Measurements from ENCODE around the gene HOPX. TPM values are rescaled to one million over a fixed set of nuclear protein-coding genes. Genes with fewer than 3 reads are reported as not detected.
"Not testable (repeated sequence)": the region's sequence is repeated elsewhere in the genome, so short reads cannot be mapped to it uniquely, and the experiment has no call there.

HOPX gene
- 1 to 10 TPM; 3.5 to 6.8 TPM for total RNA-seq
- polyA plus RNA-seq, result 10 to 100 TPM in 1 of 2 donors, under 1 TPM in 1; 0.51 to 20.4 TPM
- long read RNA-seq, donor 1, transcript HOPX-201 (3 exons, 1,129 nt), result major isoform, 10 of 16 reads
- long read RNA-seq, donor 1, partial matches to known transcripts, result 0 of 16 reads
- long read RNA-seq, donor 1, other reads (novel, unspliced or antisense), result 0 of 16 reads
- long read RNA-seq, donor 2, partial matches to known transcripts, result 0 of 3 reads
- long read RNA-seq, donor 2, other reads (novel, unspliced or antisense), result 0 of 3 reads

- ATAC-seq (ENCODE audit: low FRiP score), result no peak
Observed at GRCh38 chr4:56681158-56681852, at the start of gene HOPX. HOPX (minus strand) TSS chr4:56681296; CDS start chr4:56657816, 23,480 bp downstream.

DNA sequence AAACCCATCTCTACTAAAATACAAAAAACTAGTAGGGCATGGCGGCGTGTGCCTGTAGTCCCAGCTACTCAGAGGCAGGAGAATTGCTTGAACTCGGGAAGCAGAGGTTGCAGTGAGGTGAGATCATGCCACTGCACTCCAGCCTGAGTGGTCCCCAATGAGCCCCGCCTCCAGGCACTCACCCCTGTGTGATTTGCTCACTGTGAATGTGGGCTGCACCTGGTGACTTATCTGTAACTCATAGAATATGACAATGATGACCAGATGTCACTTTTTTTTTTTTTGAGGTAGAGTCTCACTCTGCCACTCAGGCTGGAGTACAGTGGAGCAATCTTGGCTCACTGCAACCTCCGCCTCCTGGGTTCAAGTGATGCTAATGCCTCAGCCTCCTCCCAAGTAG lies 49.0 kb upstream of the HOPX start:
- intact Hi-C loops (cut with DNase I), result no loop called here
- no peak for ATAC-seq (ENCODE audit: low FRiP score)
- H3K27me3 ChIP-seq (ENCODE audit: control insufficient read depth in 1 of 2, insufficient read depth in 2 of 2, low read length in 1 of 2), result no peaks in the 10 kb centered on the region

More at GRCh38 chr4:56681158-56681852, at the start of gene HOPX:
- H3K9me3 ChIP-seq (ENCODE audit: control insufficient read depth, low read length), result no peaks in the 10 kb centered on the region
- no peak within 1 kb of the TSS for H3K27ac ChIP-seq (ENCODE audit: low read depth in 1 of 2, low read length in 2 of 2)
- 13 to 16% methylated on average over 18 of the region's 18 CpGs for WGBS, 2 donors
- H3K27me3 ChIP-seq (ENCODE audit: control insufficient read depth in 1 of 2, insufficient read depth in 2 of 2, low read length in 1 of 2), result no peaks in the 10 kb centered on the region
- H3K4me3 ChIP-seq (ENCODE audit: low read length in 2 of 2), result no peak within 1 kb of the TSS
- DNase-seq, result no peak
- no peaks in the 10 kb centered on the region for H3K4me1 ChIP-seq (ENCODE audit: control insufficient read depth in 1 of 2, insufficient read depth in 2 of 2, low read length in 2 of 2)
- H3K36me3 ChIP-seq (ENCODE audit: control insufficient read depth in 1 of 2, insufficient read depth in 2 of 2, low read length in 1 of 2), result no peaks in the 10 kb centered on the region
- intact Hi-C loops (cut with DNase I), result no loop called here

DNA sequence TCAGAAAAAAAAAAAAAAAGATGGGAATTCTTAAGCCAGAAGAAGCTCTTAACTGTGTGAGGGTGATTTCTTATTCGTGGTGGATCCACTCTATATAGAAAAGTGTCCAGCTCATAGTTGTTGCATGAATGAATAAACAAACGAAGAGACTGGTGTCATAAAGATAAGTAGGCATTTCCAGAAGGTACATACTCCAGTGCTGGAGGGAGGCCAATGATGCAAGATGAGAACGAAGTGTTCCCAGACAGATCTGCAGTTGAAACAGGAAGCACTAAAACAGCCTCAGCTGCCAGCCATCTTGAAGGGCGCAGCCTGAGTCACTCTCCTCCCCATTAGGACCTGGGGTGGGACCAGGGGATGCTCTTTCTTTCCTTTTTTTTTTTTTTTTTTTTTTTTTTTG lies 47.4 kb upstream of the HOPX start:
- no peak for ATAC-seq (ENCODE audit: low FRiP score)
- Histone ChIP-seq H3K4me1 (ENCODE audit: control insufficient read depth in 1 of 2, insufficient read depth in 2 of 2, low read length in 2 of 2) (no peaks in the 10 kb centered on the region), H3K9me3 (ENCODE audit: control insufficient read depth, low read length) (no peaks in the 10 kb centered on the region), H3K27me3 (ENCODE audit: control insufficient read depth in 1 of 2, insufficient read depth in 2 of 2, low read length in 1 of 2) (no peaks in the 10 kb centered on the region), H3K36me3 (ENCODE audit: control insufficient read depth in 1 of 2, insufficient read depth in 2 of 2, low read length in 1 of 2) (no peaks in the 10 kb centered on the region), H3K4me3 (ENCODE audit: low read length in 2 of 2) (no peak overlapping the region), H3K27ac (ENCODE audit: low read depth in 1 of 2, low read length in 2 of 2) (no peak overlapping the region)
- intact Hi-C loops (cut with DNase I), result no loop called here
- DNase-seq, result no peak
- WGBS, 2 donors, result 22 to 42% methylated on average over 4 of the region's 4 CpGs

More for the DNA sequence above, 49.0 kb upstream of the HOPX start:
- Histone ChIP-seq H3K4me3 (ENCODE audit: low read length in 2 of 2) (no peak overlapping the region), H3K4me1 (ENCODE audit: control insufficient read depth in 1 of 2, insufficient read depth in 2 of 2, low read length in 2 of 2) (no peaks in the 10 kb centered on the region), H3K9me3 (ENCODE audit: control insufficient read depth, low read length) (no peaks in the 10 kb centered on the region), H3K36me3 (ENCODE audit: control insufficient read depth in 1 of 2, insufficient read depth in 2 of 2, low read length in 1 of 2) (no peaks in the 10 kb centered on the region), H3K27ac (ENCODE audit: low read depth in 1 of 2, low read length in 2 of 2) (no peak overlapping the region)
- DNase-seq, result no peak
- 88 to 96% methylated on average over 5 of the region's 5 CpGs for WGBS, 2 donors

- H3K36me3 ChIP-seq (ENCODE audit: control insufficient read depth in 1 of 2, insufficient read depth in 2 of 2, low read length in 1 of 2), result no peaks in the 10 kb centered on the region
- no peaks in the 10 kb centered on the region for H3K9me3 ChIP-seq (ENCODE audit: control insufficient read depth, low read length)
- no peaks in the 10 kb centered on the region for H3K4me1 ChIP-seq (ENCODE audit: control insufficient read depth in 1 of 2, insufficient read depth in 2 of 2, low read length in 2 of 2)
- WGBS, 2 donors, result 62 to 76% methylated on average over 4 of the region's 4 CpGs
- intact Hi-C loops (cut with DNase I), result no loop called here
- DNase-seq, result no peak
- no peak overlapping the region for H3K4me3 ChIP-seq (ENCODE audit: low read length in 2 of 2)
- H3K27me3 ChIP-seq (ENCODE audit: control insufficient read depth in 1 of 2, insufficient read depth in 2 of 2, low read length in 1 of 2), result no peaks in the 10 kb centered on the region
- H3K27ac ChIP-seq (ENCODE audit: low read depth in 1 of 2, low read length in 2 of 2), result no peak overlapping the region
- ATAC-seq (ENCODE audit: low FRiP score), result no peak
Observed at GRCh38 chr4:56727150-56727549, 46.1 kb upstream of the HOPX start.

DNA sequence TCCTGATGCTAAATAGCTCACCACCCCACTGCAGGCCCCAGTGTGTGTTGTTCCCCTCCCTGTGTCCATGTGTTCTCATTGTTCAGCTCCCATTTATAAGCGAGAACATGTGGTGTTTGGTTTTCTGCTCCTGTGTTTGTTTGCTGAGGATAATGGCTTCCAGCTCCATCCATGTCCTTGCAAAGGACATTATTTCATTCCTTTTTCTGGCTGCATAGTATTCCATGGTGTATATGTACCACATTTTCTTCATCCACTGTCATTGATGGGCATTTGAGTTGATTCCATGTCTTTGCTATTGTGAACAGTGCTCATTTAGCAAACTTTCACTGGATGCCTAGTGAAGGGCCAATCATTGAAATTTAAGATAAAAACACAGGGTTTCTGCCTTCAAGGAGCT lies 45.5 kb upstream of the HOPX start:
- H3K4me3 ChIP-seq (ENCODE audit: low read length in 2 of 2); ATAC-seq (ENCODE audit: low FRiP score); H3K4me1 ChIP-seq (ENCODE audit: control insufficient read depth in 1 of 2, insufficient read depth in 2 of 2, low read length in 2 of 2); H3K36me3 ChIP-seq (ENCODE audit: control insufficient read depth in 1 of 2, insufficient read depth in 2 of 2, low read length in 1 of 2); H3K9me3 ChIP-seq (ENCODE audit: control insufficient read depth, low read length); H3K27me3 ChIP-seq (ENCODE audit: control insufficient read depth in 1 of 2, insufficient read depth in 2 of 2, low read length in 1 of 2); DNase-seq; intact Hi-C loops (cut with DNase I); H3K27ac ChIP-seq (ENCODE audit: low read depth in 1 of 2, low read length in 2 of 2): not testable (repeated sequence)
- 90% methylated on average over 1 of the region's 1 CpG for WGBS, 2 donors

- H3K4me3 ChIP-seq (ENCODE audit: low read length in 2 of 2), result no peak overlapping the region
- peaks cover 1% of the 10 kb centered on the region for H3K9me3 ChIP-seq (ENCODE audit: control insufficient read depth, low read length)
- WGBS, 2 donors, result 80 to 84% methylated on average over 2 of the region's 2 CpGs
- H3K4me1 ChIP-seq (ENCODE audit: control insufficient read depth in 1 of 2, insufficient read depth in 2 of 2, low read length in 2 of 2), result no peaks in the 10 kb centered on the region
- DNase-seq (no peak), ATAC-seq (ENCODE audit: low FRiP score) (no peak)
- intact Hi-C loops (cut with DNase I), result no loop called here
- no peaks in the 10 kb centered on the region for H3K27me3 ChIP-seq (ENCODE audit: control insufficient read depth in 1 of 2, insufficient read depth in 2 of 2, low read length in 1 of 2)
- no peak overlapping the region for H3K27ac ChIP-seq (ENCODE audit: low read depth in 1 of 2, low read length in 2 of 2)
- no peaks in the 10 kb centered on the region for H3K36me3 ChIP-seq (ENCODE audit: control insufficient read depth in 1 of 2, insufficient read depth in 2 of 2, low read length in 1 of 2)
Observed at GRCh38 chr4:56723659-56724230, 42.6 kb upstream of the HOPX start.

- DNase-seq (no peak), ATAC-seq (ENCODE audit: low FRiP score) (no peak)
- intact Hi-C loops (cut with DNase I), result no loop called here
- no peak overlapping the region for H3K4me3 ChIP-seq (ENCODE audit: low read length in 2 of 2)
- peaks cover 1% of the 10 kb centered on the region for H3K9me3 ChIP-seq (ENCODE audit: control insufficient read depth, low read length)
- 81 to 84% methylated on average over 5 of the region's 5 CpGs for WGBS, 2 donors
- no peaks in the 10 kb centered on the region for H3K36me3 ChIP-seq (ENCODE audit: control insufficient read depth in 1 of 2, insufficient read depth in 2 of 2, low read length in 1 of 2)
- no peaks in the 10 kb centered on the region for H3K4me1 ChIP-seq (ENCODE audit: control insufficient read depth in 1 of 2, insufficient read depth in 2 of 2, low read length in 2 of 2)
- no peaks in the 10 kb centered on the region for H3K27me3 ChIP-seq (ENCODE audit: control insufficient read depth in 1 of 2, insufficient read depth in 2 of 2, low read length in 1 of 2)
- no peak overlapping the region for H3K27ac ChIP-seq (ENCODE audit: low read depth in 1 of 2, low read length in 2 of 2)
Observed at GRCh38 chr4:56723201-56723605, 42.1 kb upstream of the HOPX start.

- Histone ChIP-seq H3K27me3 (ENCODE audit: control insufficient read depth in 1 of 2, insufficient read depth in 2 of 2, low read length in 1 of 2) (no peaks in the 10 kb centered on the region), H3K4me3 (ENCODE audit: low read length in 2 of 2) (no peak overlapping the region), H3K36me3 (ENCODE audit: control insufficient read depth in 1 of 2, insufficient read depth in 2 of 2, low read length in 1 of 2) (no peaks in the 10 kb centered on the region), H3K4me1 (ENCODE audit: control insufficient read depth in 1 of 2, insufficient read depth in 2 of 2, low read length in 2 of 2) (no peaks in the 10 kb centered on the region), H3K27ac (ENCODE audit: low read depth in 1 of 2, low read length in 2 of 2) (no peak overlapping the region), H3K9me3 (ENCODE audit: control insufficient read depth, low read length) (peaks cover 3% of the 10 kb centered on the region)
- ATAC-seq (ENCODE audit: low FRiP score) (no peak), DNase-seq (no peak)
- intact Hi-C loops (cut with DNase I), result no loop called here
- 3 to 28% methylated on average over 1 of the region's 1 CpG for WGBS, 2 donors
Observed at GRCh38 chr4:56708146-56708545, 27.1 kb upstream of the HOPX start.

DNA sequence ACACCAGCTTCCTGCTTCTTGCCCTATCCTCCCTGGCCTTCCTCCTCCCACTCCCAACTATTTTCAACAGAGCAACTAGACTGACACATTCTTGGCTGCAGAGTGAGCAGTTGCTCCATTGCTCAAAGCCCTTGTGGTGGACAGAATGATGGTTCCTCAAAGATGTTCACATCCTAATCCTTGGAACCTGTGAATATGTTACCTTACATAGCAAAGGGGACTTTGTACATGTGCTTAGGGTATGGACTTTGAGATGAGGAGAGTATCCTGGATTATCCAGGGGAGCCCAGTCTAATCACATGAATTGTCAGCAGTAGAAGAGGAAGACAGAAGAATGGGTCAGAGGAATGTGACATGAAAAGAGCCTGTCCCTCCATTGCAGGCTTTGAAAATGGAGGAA lies 24.9 kb upstream of the HOPX start:
- H3K4me1 ChIP-seq (ENCODE audit: control insufficient read depth in 1 of 2, insufficient read depth in 2 of 2, low read length in 2 of 2), result no peaks in the 10 kb centered on the region
- H3K36me3 ChIP-seq (ENCODE audit: control insufficient read depth in 1 of 2, insufficient read depth in 2 of 2, low read length in 1 of 2), result no peaks in the 10 kb centered on the region
- DNase-seq (no peak), ATAC-seq (ENCODE audit: low FRiP score) (no peak)
- intact Hi-C loops (cut with DNase I), result no loop called here
- no peaks in the 10 kb centered on the region for H3K9me3 ChIP-seq (ENCODE audit: control insufficient read depth, low read length)
- no peak overlapping the region for H3K27ac ChIP-seq (ENCODE audit: low read depth in 1 of 2, low read length in 2 of 2)
- H3K4me3 ChIP-seq (ENCODE audit: low read length in 2 of 2), result no peak overlapping the region
- H3K27me3 ChIP-seq (ENCODE audit: control insufficient read depth in 1 of 2, insufficient read depth in 2 of 2, low read length in 1 of 2), result no peaks in the 10 kb centered on the region
